ENCODE results near the gene UBIAD1. TPM values are rescaled to one million over a fixed set of nuclear protein-coding genes. Genes with fewer than 3 reads are reported as not detected.

The UBIAD1 gene
- total RNA-seq, 3 donors from 2014 or later (not counting 1 experiment from before 2014, with no cell fraction given) = 21.2 to 22.1 (median 21.7) TPM

- peaks cover 25% of the 10 kb centered on the region for H3K4me1 ChIP-seq (ENCODE audit: control insufficient read depth, insufficient read depth, low read length)
- WGBS (ENCODE audit: insufficient coverage) = 53% methylated on average over 7 of the region's 7 CpGs
- Mint-ChIP-seq H3K27me3 (ENCODE audit: low read depth in 2 of 2) (no peaks in the 10 kb centered on the region), H3K27ac (peak overlapping the region; percentile 91 to 94), H3K9me3 (no peaks in the 10 kb centered on the region), H3K36me3 (peaks cover 6% of the 10 kb centered on the region), H3K4me3 (peak overlapping the region; percentile 66), H3K4me1 (peaks cover 24 to 40% of the 10 kb centered on the region in 2 donors)
- peak; percentile 62 to 81 (median 66) for ATAC-seq
- TF ChIP-seq CTCF (IDR thresholded peaks at IDR 0.05) = no peak
- H3K27me3 ChIP-seq (ENCODE audit: control insufficient read depth, insufficient read depth, low read length) = no peaks in the 10 kb centered on the region
- peak in 1 of 2 donors; percentile 42 for DNase-seq
- intact Hi-C loops (cut with micrococcal nuclease) = no loop called here
- H3K9me3 ChIP-seq (ENCODE audit: control insufficient read depth, insufficient read depth, low read length) = no peaks in the 10 kb centered on the region
- no peak overlapping the region for H3K4me3 ChIP-seq (ENCODE audit: low read length)
- peaks cover 48% of the 10 kb centered on the region for H3K36me3 ChIP-seq (ENCODE audit: control insufficient read depth, insufficient read depth, low read length)
- peak overlapping the region; percentile 61 for H3K27ac ChIP-seq (ENCODE audit: low read length)
These were observed 26.9 kb upstream of the UBIAD1 start for GRCh38 chr1:11245904-11246719.

GRCh38 chr1:11248169-11248568, 24.8 kb upstream of the UBIAD1 start:
- Histone ChIP-seq H3K27ac (ENCODE audit: low read length) (no peak overlapping the region), H3K4me1 (ENCODE audit: control insufficient read depth, insufficient read depth, low read length) (peaks cover 25% of the 10 kb centered on the region), H3K36me3 (ENCODE audit: control insufficient read depth, insufficient read depth, low read length) (peaks cover 47% of the 10 kb centered on the region), H3K9me3 (ENCODE audit: control insufficient read depth, insufficient read depth, low read length) (no peaks in the 10 kb centered on the region), H3K27me3 (ENCODE audit: control insufficient read depth, insufficient read depth, low read length) (no peaks in the 10 kb centered on the region), H3K4me3 (ENCODE audit: low read length) (no peak overlapping the region)
- no peak overlapping the region for H3K4me3 Mint-ChIP-seq
- DNase-seq (no peak), ATAC-seq (no peak)
- peaks cover 24 to 33% of the 10 kb centered on the region in 2 donors for H3K4me1 Mint-ChIP-seq
- H3K27me3 Mint-ChIP-seq (ENCODE audit: low read depth in 2 of 2) = no peaks in the 10 kb centered on the region
- intact Hi-C loops (cut with micrococcal nuclease) = no loop called here
- peaks cover 14% of the 10 kb centered on the region for H3K36me3 Mint-ChIP-seq
- 99% methylated on average over 4 of the region's 4 CpGs for WGBS (ENCODE audit: insufficient coverage)
- H3K9me3 Mint-ChIP-seq = no peaks in the 10 kb centered on the region
- no peak overlapping the region for H3K27ac Mint-ChIP-seq
- TF ChIP-seq CTCF (IDR thresholded peaks at IDR 0.05) = no peak

- Histone ChIP-seq H3K36me3 (ENCODE audit: control insufficient read depth, insufficient read depth, low read length) (peaks cover 68% of the 10 kb centered on the region), H3K4me1 (ENCODE audit: control insufficient read depth, insufficient read depth, low read length) (peaks cover 3% of the 10 kb centered on the region), H3K9me3 (ENCODE audit: control insufficient read depth, insufficient read depth, low read length) (no peaks in the 10 kb centered on the region), H3K27me3 (ENCODE audit: control insufficient read depth, insufficient read depth, low read length) (no peaks in the 10 kb centered on the region), H3K27ac (ENCODE audit: low read length) (no peak overlapping the region), H3K4me3 (ENCODE audit: low read length) (no peak overlapping the region)
- H3K9me3 Mint-ChIP-seq = no peaks in the 10 kb centered on the region
- no peak for TF ChIP-seq CTCF (IDR thresholded peaks at IDR 0.05)
- no peak overlapping the region for H3K27ac Mint-ChIP-seq
- no peaks in the 10 kb centered on the region for H3K27me3 Mint-ChIP-seq (ENCODE audit: low read depth in 2 of 2)
- H3K36me3 Mint-ChIP-seq = peaks cover 19% of the 10 kb centered on the region
- intact Hi-C loops (cut with micrococcal nuclease) = no loop called here
- H3K4me1 Mint-ChIP-seq = peaks cover under 1 to 15% of the 10 kb centered on the region in 2 donors
- no peak for ATAC-seq
- DNase-seq = no peak
- no peak overlapping the region for H3K4me3 Mint-ChIP-seq
- 97% methylated on average over 8 of the region's 8 CpGs for WGBS (ENCODE audit: insufficient coverage)
These were observed 20.5 kb upstream of the UBIAD1 start for GRCh38 chr1:11252538-11252937.

All from natural killer cell (primary cell).